Upper lobe of left lung (tissue), 6 donors: ENCODE results near the gene AGBL1. TPM values are rescaled to one million over a fixed set of nuclear protein-coding genes. Genes with fewer than 3 reads are reported as not detected.

Experiments used
- ATAC-seq, 2 donors: fragments of 200-7000 bp; cut with Tn5 transposase; one replicate each; pipeline ENCODE4 v1.9.1; 2022; ENCODE audit warnings: mild to moderate bottlenecking in 2 of 2, moderate library complexity in 2 of 2; ENCODE audit not compliant: low FRiP score in 2 of 2
- DNase-seq, 2 donors: peaks; one replicate each; pipeline ENCODE4 v3.0.0-alpha.2; 2019 to 2020
- H3K27ac ChIP-seq, 4 donors: fragments of 200-600 bp; sonication (generic); one replicate each; pipeline ENCODE4 v1.5.1; 2016 to 2019
- H3K27me3 ChIP-seq, 4 donors: fragments of 200-600 bp; sonication (generic); one replicate each; pipeline ENCODE4 v1.5.1; 2017 to 2019
- H3K36me3 ChIP-seq, 4 donors: fragments of 200-600 bp; sonication (generic); one replicate each; pipeline ENCODE4 v1.5.1; 2016 to 2019
- H3K4me1 ChIP-seq, 4 donors: fragments of 200-600 bp; sonication (generic); one replicate each; pipeline ENCODE4 v1.5.1; 2018 to 2019
- H3K4me3 ChIP-seq, 4 donors: fragments of 200-600 bp; sonication (generic); one replicate each; pipeline ENCODE4 v1.5.1; 2017 to 2019; ENCODE audit warnings: mild to moderate bottlenecking in 2 of 4, moderate library complexity in 1 of 4
- H3K9me3 ChIP-seq, 4 donors: fragments of 200-600 bp; sonication (generic); one replicate each; pipeline ENCODE4 v1.5.1; 2018 to 2019
- CTCF ChIP-seq, 6 experiments: fragments of 450-650 bp in 4 of 6; fragments of 200-600 bp in 2 of 6; sonication (generic) in 2 of 6; IDR thresholded peaks; one replicate each; pipeline ENCODE4 v1.5.1; 2016 to 2019; ENCODE audit warnings: antibody characterized with exemption in 6 of 6
- EP300 ChIP-seq, 4 donors: sonication (generic); formaldehyde crosslinking; IDR thresholded peaks; one replicate each; pipeline ENCODE4 v1.5.1; 2017; ENCODE audit warnings: antibody characterized with exemption in 4 of 4, control low read depth in 2 of 4
- POLR2A ChIP-seq, 4 donors: fragments of 450-650 bp; IDR thresholded peaks; one replicate each; pipeline ENCODE4 v1.5.1; 2016 to 2017; ENCODE audit warnings: antibody characterized with exemption in 4 of 4, mild to moderate bottlenecking in 2 of 4
- POLR2AphosphoS5 ChIP-seq, 2 donors: sonication (generic); formaldehyde crosslinking; IDR thresholded peaks; one replicate each; pipeline ENCODE4 v1.5.1; 2017; ENCODE audit warnings: antibody characterized with exemption in 2 of 2
- WGBS, 2 donors: methylation state at CpG; one replicate each; pipeline ENCODE4 v1.1.5; 2017 to 2018; 5-methylcytosine and 5-hydroxymethylcytosine counted together
- total RNA-seq, 6 donors: library from RNA; depleted of rRNA in 4 of 6; stranded (reverse); fragments of >200 nt in 4 of 6; gene quantifications; one replicate each; pipeline versions ENCODE4 v1.1.0 to v1.2.1, GENCODE V29; 2016 to 2021
- donor health status: DM: no; HTN: no; CAD: no; lungs with moderate emphysema.
- donor health status: DM: no; HTN: yes; CAD: no; lungs with severe emphysema.

Gene AGBL1
- total RNA-seq, 6 donors from 2014 or later: 3.1 to 23.0 (median 14.5) TPM

DNA sequence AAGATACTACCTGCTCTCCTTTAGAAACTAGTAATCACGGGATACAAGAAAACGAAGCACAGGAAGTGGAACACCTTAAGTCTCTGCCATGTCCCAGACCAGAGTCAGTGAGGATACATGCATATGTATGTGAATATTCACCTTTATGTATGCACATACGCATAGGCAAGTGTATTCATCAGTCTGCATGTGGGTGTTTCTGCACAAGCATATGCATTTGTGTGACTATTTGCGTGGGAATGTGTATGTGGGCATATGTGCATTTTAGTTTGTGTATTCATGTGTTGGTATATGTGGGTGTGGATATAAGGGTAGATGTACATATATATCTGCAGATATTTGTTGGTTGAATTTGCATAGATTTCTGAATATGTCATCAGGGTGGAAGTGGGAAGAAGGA, 889.7 kb downstream of the AGBL1 start:
- no peaks in the 10 kb centered on the region for H3K9me3 ChIP-seq
- H3K4me1 ChIP-seq: no peaks in the 10 kb centered on the region
- no peak for TF ChIP-seq CTCF (IDR thresholded peaks at IDR 0.05)
- no peak for TF ChIP-seq POLR2AphosphoS5 (IDR thresholded peaks at IDR 0.05)
- no peak for TF ChIP-seq EP300 (IDR thresholded peaks at IDR 0.05)
- no peak for TF ChIP-seq POLR2A (IDR thresholded peaks at IDR 0.05)
- no peak for ATAC-seq
- no peak overlapping the region for H3K27ac ChIP-seq
- no peaks in the 10 kb centered on the region for H3K36me3 ChIP-seq
- no peak overlapping the region for H3K4me3 ChIP-seq
- no peaks in the 10 kb centered on the region for H3K27me3 ChIP-seq
- no peak for DNase-seq
- WGBS, 2 donors: 80 to 88% methylated on average over 4 of the region's 4 CpGs

DNA sequence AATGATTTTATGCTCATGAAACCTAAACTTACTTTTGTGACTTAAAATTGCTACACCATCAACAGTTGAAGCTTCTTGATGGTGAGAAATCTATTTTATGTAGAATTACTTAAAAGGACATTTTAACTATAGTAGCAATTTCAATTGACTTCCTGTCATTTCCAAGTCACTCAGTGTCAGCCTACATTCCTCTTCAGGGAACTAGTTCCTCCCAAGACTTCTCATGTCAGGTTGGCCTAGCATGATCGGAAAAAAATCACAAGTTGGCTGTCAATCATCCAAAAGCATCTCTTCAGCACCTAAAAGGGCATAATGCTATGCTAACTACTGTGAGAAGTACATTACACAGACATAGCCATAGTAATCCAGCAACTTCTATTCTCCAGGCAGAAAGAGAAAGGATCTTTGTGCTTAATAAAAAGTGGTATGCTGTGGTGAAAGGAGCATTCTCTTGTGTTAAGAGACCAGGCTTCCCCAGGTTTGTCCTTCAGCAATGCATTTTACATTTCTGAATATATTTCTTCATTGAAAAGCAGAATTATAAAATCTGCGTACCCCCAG, 893.7 kb downstream of the AGBL1 start:
- Histone ChIP-seq H3K9me3 (no peaks in the 10 kb centered on the region), H3K27ac (no peak overlapping the region), H3K36me3 (no peaks in the 10 kb centered on the region), H3K4me1 (no peaks in the 10 kb centered on the region), H3K4me3 (no peak overlapping the region), H3K27me3 (no peaks in the 10 kb centered on the region)
- 87 to 89% methylated on average over 2 of the region's 2 CpGs for WGBS, 2 donors
- no peak for TF ChIP-seq CTCF (IDR thresholded peaks at IDR 0.05)
- no peak for TF ChIP-seq POLR2A (IDR thresholded peaks at IDR 0.05)
- TF ChIP-seq POLR2AphosphoS5 (IDR thresholded peaks at IDR 0.05): no peak
- TF ChIP-seq EP300 (IDR thresholded peaks at IDR 0.05): no peak
- ATAC-seq: no peak
- no peak for DNase-seq

DNA sequence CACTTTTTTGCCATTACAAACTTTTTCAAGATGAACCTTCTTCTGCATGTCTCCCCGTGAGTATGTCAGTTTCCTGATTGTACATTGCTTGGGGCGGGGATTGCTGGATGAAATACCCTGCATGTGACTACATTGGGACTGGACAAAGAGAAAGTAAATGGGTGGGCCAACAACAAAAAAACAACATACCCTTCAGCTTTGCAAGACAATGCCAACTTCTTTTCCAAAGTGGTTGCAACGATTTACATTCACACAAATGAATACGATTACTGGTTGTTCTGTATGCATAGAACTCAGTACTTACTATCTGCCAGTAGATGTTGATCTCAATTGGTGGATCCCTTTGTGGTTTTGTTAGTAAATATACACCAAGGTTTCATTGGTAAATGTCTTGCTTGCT, 908.4 kb downstream of the AGBL1 start:
- no peaks in the 10 kb centered on the region for H3K27me3 ChIP-seq
- no peak overlapping the region for H3K27ac ChIP-seq
- TF ChIP-seq EP300 (IDR thresholded peaks at IDR 0.05) (no peak), CTCF (IDR thresholded peaks at IDR 0.05) (no peak), POLR2AphosphoS5 (IDR thresholded peaks at IDR 0.05) (no peak), POLR2A (IDR thresholded peaks at IDR 0.05) (no peak)
- no peak overlapping the region for H3K4me3 ChIP-seq
- H3K9me3 ChIP-seq: no peaks in the 10 kb centered on the region
- WGBS, 2 donors: 72 to 83% methylated on average over 4 of the region's 4 CpGs
- DNase-seq (no peak), ATAC-seq (no peak)
- H3K4me1 ChIP-seq: no peaks in the 10 kb centered on the region
- H3K36me3 ChIP-seq: no peaks in the 10 kb centered on the region

GRCh38 chr15:87021751-87022150, 942.1 kb downstream of the AGBL1 start:
- ATAC-seq: no peak
- TF ChIP-seq EP300 (IDR thresholded peaks at IDR 0.05): no peak
- TF ChIP-seq POLR2AphosphoS5 (IDR thresholded peaks at IDR 0.05): no peak
- no peak for TF ChIP-seq CTCF (IDR thresholded peaks at IDR 0.05)
- TF ChIP-seq POLR2A (IDR thresholded peaks at IDR 0.05): no peak
- Histone ChIP-seq H3K4me3 (no peak overlapping the region), H3K36me3 (no peaks in the 10 kb centered on the region), H3K27ac (no peak overlapping the region), H3K4me1 (no peaks in the 10 kb centered on the region), H3K27me3 (no peaks in the 10 kb centered on the region), H3K9me3 (peaks cover 0 to 5% (median 0%) of the 10 kb centered on the region in 4 donors)
- no peak for DNase-seq
- WGBS, 2 donors: 57 to 72% methylated on average over 1 to 2 of the region's 2 CpGs

GRCh38 chr15:87031540-87032230, 952.0 kb downstream of the AGBL1 start:
- 70 to 73% methylated on average over 6 of the region's 6 CpGs for WGBS, 2 donors
- no peak for DNase-seq

More at GRCh38 chr15:87031540-87032230, 952.0 kb downstream of the AGBL1 start:
- peaks cover 0 to 2% (median 0%) of the 10 kb centered on the region in 4 donors for H3K9me3 ChIP-seq
- H3K36me3 ChIP-seq: no peaks in the 10 kb centered on the region
- ATAC-seq: no peak
- H3K4me3 ChIP-seq: no peak overlapping the region
- TF ChIP-seq EP300 (IDR thresholded peaks at IDR 0.05) (no peak), CTCF (IDR thresholded peaks at IDR 0.05) (no peak), POLR2A (IDR thresholded peaks at IDR 0.05) (no peak), POLR2AphosphoS5 (IDR thresholded peaks at IDR 0.05) (no peak)
- H3K4me1 ChIP-seq: no peaks in the 10 kb centered on the region
- H3K27me3 ChIP-seq: no peaks in the 10 kb centered on the region
- H3K27ac ChIP-seq: no peak overlapping the region
